Femur (tissue), 1 donor: ENCODE measurements around the gene SLK.
A peak's percentile ranks its signal among the peaks of the same experiment; 100 is the strongest.

ENCODE experiments used
- DNase-seq: peaks from one replicate; pipeline ENCODE4 v3.0.0-alpha.2; 2017

Gene SLK

GRCh38 chr10:104034401-104035193 is 67.7 kb downstream of the SLK start:
- DNase-seq: peak; percentile 5

GRCh38 chr10:104035194-104036068 is 68.5 kb downstream of the SLK start:
- DNase-seq: no peak

GRCh38 chr10:104036069-104036384 is 69.1 kb downstream of the SLK start:
- no peak for DNase-seq

- DNase-seq: no peak
Observed at GRCh38 chr10:104036518-104037260, 69.7 kb downstream of the SLK start.

- no peak for DNase-seq
Observed at GRCh38 chr10:104037261-104037951, 70.5 kb downstream of the SLK start.

- DNase-seq: peak; percentile 5
Observed at GRCh38 chr10:104038537-104038936, 71.6 kb downstream of the SLK start.

GRCh38 chr10:104038958-104039752 is 72.2 kb downstream of the SLK start:
- peak; percentile 8 for DNase-seq

- no peak for DNase-seq
Observed at GRCh38 chr10:104040382-104040781, 73.4 kb downstream of the SLK start.

- DNase-seq: peak; percentile 10
Observed at GRCh38 chr10:104040862-104041789, 74.2 kb downstream of the SLK start.

GRCh38 chr10:104041891-104042535 is 75.1 kb downstream of the SLK start:
- DNase-seq: no peak

- no peak for DNase-seq
Observed at GRCh38 chr10:104043185-104043830, 76.4 kb downstream of the SLK start.

GRCh38 chr10:104043854-104044253 is 76.9 kb downstream of the SLK start:
- no peak for DNase-seq

- peak; percentile 56 for DNase-seq
Observed at GRCh38 chr10:104045151-104046089, 78.5 kb downstream of the SLK start.

GRCh38 chr10:104046651-104047050 is 79.7 kb downstream of the SLK start:
- no peak for DNase-seq

GRCh38 chr10:104049504-104050250 is 82.7 kb downstream of the SLK start:
- DNase-seq: no peak

GRCh38 chr10:104052431-104052830 is 85.5 kb downstream of the SLK start:
- no peak for DNase-seq

- no peak for DNase-seq
Observed at GRCh38 chr10:104053201-104053600, 86.3 kb downstream of the SLK start.

GRCh38 chr10:104054430-104054829 is 87.5 kb downstream of the SLK start:
- DNase-seq: no peak
